H9 (cell line): ENCODE measurements around the gene CSNK1G1. TPM values are rescaled to one million over a fixed set of nuclear protein-coding genes. Genes with fewer than 3 reads are reported as not detected.

Source experiments
- DNase-seq: peaks from one replicate; pipeline ENCODE4 v3.0.0-alpha.2; 2017
- H2AFZ ChIP-seq: one replicate; pipeline ENCODE4 v1.6.1; 2013; ENCODE audit warnings: mild to moderate bottlenecking, low read length, control low read depth, moderate library complexity
- H2AK5ac ChIP-seq: 2 replicates; pipeline ENCODE4 v1.6.1; 2013; ENCODE audit warnings: low read length, control low read depth, mixed read lengths; ENCODE audit not compliant: insufficient read length
- H2BK120ac ChIP-seq: one replicate; pipeline ENCODE4 v1.6.1; 2013; ENCODE audit warnings: low read depth, mild to moderate bottlenecking, low read length, control low read depth, inconsistent platforms; ENCODE audit not compliant: poor library complexity, severe bottlenecking
- H2BK12ac ChIP-seq: 2 replicates; pipeline ENCODE4 v1.6.1; 2013; ENCODE audit warnings: low read length, control low read depth, mixed read lengths, low read depth; ENCODE audit not compliant: insufficient read length
- H2BK15ac ChIP-seq: 2 replicates; pipeline ENCODE4 v1.6.1; 2013; ENCODE audit warnings: low read depth, low read length, control low read depth
- H2BK20ac ChIP-seq: one replicate; pipeline ENCODE4 v1.6.1; 2013; ENCODE audit warnings: low read depth, mild to moderate bottlenecking, low read length, control low read depth, inconsistent platforms; ENCODE audit not compliant: poor library complexity, severe bottlenecking
- H2BK5ac ChIP-seq: 2 replicates; pipeline ENCODE4 v1.6.1; 2013; ENCODE audit warnings: low read length, control low read depth, mixed read lengths; ENCODE audit not compliant: insufficient read length
- H3K14ac ChIP-seq: 2 replicates; pipeline ENCODE4 v1.6.1; 2013; ENCODE audit warnings: low read length, control low read depth; ENCODE audit not compliant: insufficient read depth
- H3K18ac ChIP-seq: 2 replicates; pipeline ENCODE4 v1.6.1; 2013; ENCODE audit warnings: low read depth, mild to moderate bottlenecking, mixed read lengths, low read length, control low read depth; ENCODE audit not compliant: insufficient read length
- H3K23ac ChIP-seq: 2 replicates; pipeline ENCODE4 v1.6.1; 2013; ENCODE audit warnings: low read length, control low read depth, mixed read lengths, low read depth; ENCODE audit not compliant: insufficient read length
- H3K23me2 ChIP-seq: 2 replicates; pipeline ENCODE4 v1.6.1; 2013; ENCODE audit warnings: low read depth, mild to moderate bottlenecking, mixed read lengths, low read length, control low read depth; ENCODE audit not compliant: insufficient read length, poor library complexity, severe bottlenecking
- H3K27ac ChIP-seq: 2 replicates; pipeline ENCODE4 v1.5.1; 2013; ENCODE audit warnings: low read length, control low read depth, mixed read lengths, low read depth; ENCODE audit not compliant: insufficient read length
- H3K27me3 ChIP-seq: 2 replicates; pipeline ENCODE4 v1.6.1; 2013; ENCODE audit warnings: low read length, control low read depth, inconsistent platforms; ENCODE audit not compliant: insufficient read depth
- H3K4ac ChIP-seq: 2 replicates; pipeline ENCODE4 v1.6.1; 2013; ENCODE audit warnings: low read depth, mild to moderate bottlenecking, control low read depth, inconsistent platforms, low read length, moderate library complexity
- H3K4me1 ChIP-seq: 2 replicates; pipeline ENCODE4 v1.6.1; 2013; ENCODE audit warnings: low read length, control low read depth, inconsistent platforms; ENCODE audit not compliant: insufficient read depth
- H3K4me2 ChIP-seq: 2 replicates; pipeline ENCODE4 v1.6.1; 2013; ENCODE audit warnings: low read length, control low read depth, mixed read lengths; ENCODE audit not compliant: insufficient read length, insufficient read depth
- H3K56ac ChIP-seq: 2 replicates; pipeline ENCODE4 v1.6.1; 2013; ENCODE audit warnings: low read depth, mild to moderate bottlenecking, mixed read lengths, low read length, control low read depth; ENCODE audit not compliant: insufficient read length
- H3K79me1 ChIP-seq: 2 replicates; pipeline ENCODE4 v1.6.1; 2013; ENCODE audit warnings: low read depth, mild to moderate bottlenecking, moderate library complexity, low read length, control low read depth, inconsistent platforms; ENCODE audit not compliant: insufficient read depth, poor library complexity, severe bottlenecking
- H3K79me2 ChIP-seq: 2 replicates; pipeline ENCODE4 v1.6.1; 2013; ENCODE audit warnings: low read length, control low read depth, inconsistent platforms; ENCODE audit not compliant: insufficient read depth
- H3K9ac ChIP-seq: 2 replicates; pipeline ENCODE4 v1.6.1; 2013; ENCODE audit warnings: low read length, control low read depth, mixed read lengths; ENCODE audit not compliant: insufficient read length; ENCODE audit errors: extremely low read depth
- H3K9me3 ChIP-seq: one replicate; pipeline ENCODE4 v1.6.1; 2013; ENCODE audit warnings: low read depth, low read length, inconsistent platforms; ENCODE audit not compliant: control insufficient read depth
- H3T11ph ChIP-seq: one replicate; pipeline ENCODE4 v1.6.1; 2013; ENCODE audit warnings: mild to moderate bottlenecking, low read length, control low read depth, inconsistent platforms
- H4K20me1 ChIP-seq: one replicate; pipeline ENCODE4 v1.6.1; 2013; ENCODE audit not compliant: control insufficient read depth, insufficient read length, insufficient read depth
- H4K5ac ChIP-seq: 2 replicates; pipeline ENCODE4 v1.6.1; 2013; ENCODE audit warnings: low read depth, mild to moderate bottlenecking, mixed read lengths, low read length, control low read depth; ENCODE audit not compliant: insufficient read length
- H4K8ac ChIP-seq: replicated peaks from 2 replicates; pipeline ENCODE4 v1.6.1; 2013; ENCODE audit warnings: low read length, control low read depth, mixed read lengths, low read depth; ENCODE audit not compliant: insufficient read length
- H4K91ac ChIP-seq: 2 replicates; pipeline ENCODE4 v1.6.1; 2013; ENCODE audit warnings: low read depth, mild to moderate bottlenecking, moderate library complexity, mixed read lengths, low read length, control low read depth; ENCODE audit not compliant: insufficient read length
- H3K27ac Mint-ChIP-seq, 3 experiments: 2 replicates in 2 of 3; 3 replicates in 1 of 3; pipeline ENCODE4 v1.8.0; 2020 to 2021; ENCODE audit warnings: mixed read lengths in 3 of 3, mild to moderate bottlenecking in 1 of 3, moderate library complexity in 1 of 3
- H3K27me3 Mint-ChIP-seq: 2 replicates; pipeline ENCODE4 v1.8.0; 2021; ENCODE audit warnings: low read depth, mild to moderate bottlenecking, moderate library complexity, mixed read lengths
- H3K36me3 Mint-ChIP-seq, 3 experiments: 2 replicates in 2 of 3; 3 replicates in 1 of 3; pipeline ENCODE4 v1.8.0; 2020 to 2021; ENCODE audit warnings: low read depth in 3 of 3, mixed read lengths in 3 of 3; ENCODE audit not compliant: insufficient read depth in 1 of 3
- H3K4me1 Mint-ChIP-seq, 2 experiments: 2 replicates each; pipeline ENCODE4 v1.8.0; 2020; ENCODE audit warnings: mixed read lengths in 2 of 2
- H3K4me3 Mint-ChIP-seq, 2 experiments: 2 replicates in 1 of 2; 3 replicates in 1 of 2; pipeline ENCODE4 v1.8.0; 2020 to 2021; ENCODE audit warnings: mild to moderate bottlenecking in 2 of 2, mixed read lengths in 2 of 2, moderate library complexity in 1 of 2
- H3K9me3 Mint-ChIP-seq, 2 experiments: 2 replicates in 1 of 2; 3 replicates in 1 of 2; pipeline ENCODE4 v1.8.0; 2020; ENCODE audit warnings: mild to moderate bottlenecking in 2 of 2, mixed read lengths in 2 of 2, moderate library complexity in 1 of 2
- WGBS: extraction: QIAGEN DNeasy Blood & Tissue Kit; methylation state at CpG from one replicate; pipeline ENCODE4 v1.1.7; 2013; ENCODE audit warnings: missing lambda C conversion rate, low lambda C conversion rate, mixed read lengths; ENCODE audit not compliant: insufficient read length; ENCODE audit errors: extremely low coverage; 5-methylcytosine and 5-hydroxymethylcytosine counted together
- total RNA-seq: library from RNA; stranded (reverse); gene quantifications from 2 replicates; pipeline ENCODE4 v1.2.1, GENCODE V29; 2021
- TF ChIP-seq, protein P1 (sequence below): fragments of 200-600 bp; sonication (generic); conservative IDR thresholded peaks from 3 replicates; pipeline ENCODE4 v1.8.0; 2021; ENCODE audit warnings: antibody characterized with exemption, mild to moderate bottlenecking

CSNK1G1 gene
- total RNA-seq, 1 experiment from 2014 or later = 17.1 TPM

DNA sequence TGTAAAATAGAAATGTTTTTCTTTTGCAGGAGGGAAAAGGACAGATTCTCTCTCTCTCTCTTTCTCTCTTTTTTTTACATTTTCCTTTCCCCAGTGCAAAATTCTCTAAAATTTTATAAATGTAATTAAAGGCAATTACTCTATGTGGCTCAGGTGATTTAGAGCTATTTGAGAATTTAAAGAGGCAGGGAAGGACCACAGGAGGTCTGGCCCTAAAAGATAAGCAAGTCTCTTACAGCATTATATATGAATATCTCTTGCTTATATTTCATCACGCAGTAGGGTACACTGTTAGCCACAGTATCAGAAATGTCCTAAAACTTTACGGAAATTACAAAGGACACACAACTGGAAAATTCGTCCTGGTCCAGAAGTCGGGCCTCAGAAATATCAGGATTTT is 122.7 kb downstream of the CSNK1G1 start:
- Histone ChIP-seq H2BK120ac (no peak overlapping the region), H2BK15ac (no peak overlapping the region), H3K14ac (no peak overlapping the region), H3K27me3 (no peaks in the 10 kb centered on the region), H3K56ac (no peak overlapping the region), H3K79me2 (no peaks in the 10 kb centered on the region), H4K8ac (no peak overlapping the region), H2AFZ (no peak overlapping the region), H3K27ac (no peak overlapping the region), H3K9me3 (no peaks in the 10 kb centered on the region), H3K79me1 (no peaks in the 10 kb centered on the region), H2AK5ac (no peak overlapping the region), H3K23me2 (no peaks in the 10 kb centered on the region), H3K4me2 (no peak overlapping the region), H3T11ph (no peak overlapping the region), H3K18ac (no peak overlapping the region), H4K91ac (no peak overlapping the region), H3K9ac (no peak overlapping the region), H3K4ac (no peak overlapping the region), H3K23ac (no peak overlapping the region), H4K20me1 (no peaks in the 10 kb centered on the region), H2BK12ac (no peak overlapping the region), H4K5ac (no peak overlapping the region), H3K4me1 (no peaks in the 10 kb centered on the region; the same call in 1 of the 2 replicates), H2BK20ac (no peak overlapping the region), H2BK5ac (no peak overlapping the region)
- Mint-ChIP-seq H3K4me1 (peaks cover 7 to 8% of the 10 kb centered on the region in 2 experiments), H3K27me3 (no peaks in the 10 kb centered on the region), H3K36me3 (no peaks in the 10 kb centered on the region), H3K27ac (no peak overlapping the region), H3K4me3 (no peak overlapping the region), H3K9me3 (no peaks in the 10 kb centered on the region)
- TF ChIP-seq, protein P1, sequence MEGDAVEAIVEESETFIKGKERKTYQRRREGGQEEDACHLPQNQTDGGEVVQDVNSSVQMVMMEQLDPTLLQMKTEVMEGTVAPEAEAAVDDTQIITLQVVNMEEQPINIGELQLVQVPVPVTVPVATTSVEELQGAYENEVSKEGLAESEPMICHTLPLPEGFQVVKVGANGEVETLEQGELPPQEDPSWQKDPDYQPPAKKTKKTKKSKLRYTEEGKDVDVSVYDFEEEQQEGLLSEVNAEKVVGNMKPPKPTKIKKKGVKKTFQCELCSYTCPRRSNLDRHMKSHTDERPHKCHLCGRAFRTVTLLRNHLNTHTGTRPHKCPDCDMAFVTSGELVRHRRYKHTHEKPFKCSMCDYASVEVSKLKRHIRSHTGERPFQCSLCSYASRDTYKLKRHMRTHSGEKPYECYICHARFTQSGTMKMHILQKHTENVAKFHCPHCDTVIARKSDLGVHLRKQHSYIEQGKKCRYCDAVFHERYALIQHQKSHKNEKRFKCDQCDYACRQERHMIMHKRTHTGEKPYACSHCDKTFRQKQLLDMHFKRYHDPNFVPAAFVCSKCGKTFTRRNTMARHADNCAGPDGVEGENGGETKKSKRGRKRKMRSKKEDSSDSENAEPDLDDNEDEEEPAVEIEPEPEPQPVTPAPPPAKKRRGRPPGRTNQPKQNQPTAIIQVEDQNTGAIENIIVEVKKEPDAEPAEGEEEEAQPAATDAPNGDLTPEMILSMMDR = no peak
- no CpG with 5 or more reads among the region's 4 CpGs for WGBS
- DNase-seq = no peak
